Cardiac muscle cell (in vitro differentiated cells and primary cell): Measurements from ENCODE around the gene CXCR1. TPM values are rescaled to one million over a fixed set of nuclear protein-coding genes. Genes with fewer than 3 reads are reported as not detected.
"Not testable (repeated sequence)": the region's sequence is repeated elsewhere in the genome, so short reads cannot be mapped to it uniquely, and the experiment has no call there.

Experiments used
- DNase-seq, 2 donors: peaks; one replicate each; pipeline versions ENCODE4 v3.0.0 to v3.0.0-alpha.2; 2010 to 2017; ENCODE audit warnings: low read depth in 1 of 2, low spot score in 1 of 2
- H3K27ac ChIP-seq: fragments of 200-600 bp; sonication (generic); 2 replicates; pipeline ENCODE4 v1.5.1; 2016
- H3K27me3 ChIP-seq: fragments of 200-600 bp; sonication (generic); 2 replicates; pipeline ENCODE4 v1.6.0; 2016; ENCODE audit warnings: control low read depth
- H3K36me3 ChIP-seq: fragments of 200-600 bp; sonication (generic); 2 replicates; pipeline ENCODE4 v1.5.1; 2016; ENCODE audit warnings: control low read depth
- H3K4me1 ChIP-seq: fragments of 200-600 bp; sonication (generic); 2 replicates; pipeline ENCODE4 v1.8.1; 2017; ENCODE audit warnings: low read depth, mild to moderate bottlenecking, mixed run types
- H3K4me3 ChIP-seq: fragments of 200-600 bp; sonication (generic); 2 replicates; pipeline ENCODE4 v1.5.1; 2016; ENCODE audit warnings: mild to moderate bottlenecking
- H3K9me3 ChIP-seq: fragments of 200-600 bp; sonication (generic); 2 replicates; pipeline ENCODE4 v1.5.1; 2017; ENCODE audit warnings: low read depth, mild to moderate bottlenecking, control low read depth
- CTCF ChIP-seq: IDR thresholded peaks from 2 replicates; pipeline ENCODE4 v1.5.1; 2012; ENCODE audit warnings: low read depth, mild to moderate bottlenecking, low read length
- polyA plus RNA-seq: library from polyadenylated mRNA; unstranded; fragments of >200 nt; fragmentation: Nextera tagmentation; extraction: Ambion mirVana; gene quantifications from 2 replicates; pipeline ENCODE4 v1.2.1, GENCODE V29; 2016
- total RNA-seq: library from RNA; depleted of rRNA; stranded (reverse); fragments of >200 nt; gene quantifications from 2 replicates; pipeline ENCODE4 v1.2.3, GENCODE V29; 2016

Gene CXCR1
- total and polyA plus RNA-seq, 2 experiments from 2014 or later = not detected

- no peak for TF ChIP-seq CTCF
- no peaks in the 10 kb centered on the region for H3K27me3 ChIP-seq
- no peak overlapping the region for H3K4me3 ChIP-seq
- peaks cover 4% of the 10 kb centered on the region for H3K4me1 ChIP-seq
- H3K36me3 ChIP-seq = no peaks in the 10 kb centered on the region
- H3K27ac ChIP-seq = no peak overlapping the region
- no peak for DNase-seq
- H3K9me3 ChIP-seq = no peaks in the 10 kb centered on the region
Measured at GRCh38 chr2:218123986-218124385, 42.8 kb downstream of the CXCR1 start.

GRCh38 chr2:218122286-218122685, 44.5 kb downstream of the CXCR1 start:
- not testable (repeated sequence) for H3K4me3 ChIP-seq, H3K27me3 ChIP-seq, H3K27ac ChIP-seq, H3K36me3 ChIP-seq, H3K9me3 ChIP-seq, H3K4me1 ChIP-seq, DNase-seq

GRCh38 chr2:218121789-218122188, 45.0 kb downstream of the CXCR1 start:
- DNase-seq, H3K27ac ChIP-seq, H3K36me3 ChIP-seq, H3K4me1 ChIP-seq, H3K27me3 ChIP-seq, H3K9me3 ChIP-seq, H3K4me3 ChIP-seq: not testable (repeated sequence)

Other genes starting within 250 kb of the CXCR1 start
- gene TNS1, start 164.0 kb downstream of the CXCR1 start, total RNA-seq = 44.3 and 45.0 TPM in 2 replicates
- gene TNS1, start 164.0 kb downstream of the CXCR1 start, polyA plus RNA-seq = 13.7 and 16.7 TPM in 2 replicates
- gene RUFY4, start 97.7 kb downstream of the CXCR1 start, total RNA-seq = not detected in 2 replicates
- gene RUFY4, start 97.7 kb downstream of the CXCR1 start, polyA plus RNA-seq = not detected in 2 replicates
- gene CXCR2, start 40.9 kb downstream of the CXCR1 start, total RNA-seq = 0.04 and 0.09 TPM in 2 replicates
- gene CXCR2, start 40.9 kb downstream of the CXCR1 start, polyA plus RNA-seq = 0.30 and 0.57 TPM in 2 replicates
- 223 and 250 TPM in 2 replicates for gene ARPC2, start 50.2 kb upstream of the CXCR1 start, total RNA-seq
- gene ARPC2, start 50.2 kb upstream of the CXCR1 start, polyA plus RNA-seq = 379 and 442 TPM in 2 replicates
- 2.4 and 4.4 TPM in 2 replicates for gene GPBAR1, start 94.1 kb upstream of the CXCR1 start, total RNA-seq
- gene GPBAR1, start 94.1 kb upstream of the CXCR1 start, polyA plus RNA-seq = 2.9 and 7.9 TPM in 2 replicates
- gene AAMP, start 103.2 kb upstream of the CXCR1 start, total RNA-seq = 269 and 315 TPM in 2 replicates
- gene AAMP, start 103.2 kb upstream of the CXCR1 start, polyA plus RNA-seq = 273 and 276 TPM in 2 replicates
- gene PNKD, start 103.6 kb upstream of the CXCR1 start, total RNA-seq = 103 and 173 TPM in 2 replicates
- gene PNKD, start 103.6 kb upstream of the CXCR1 start, polyA plus RNA-seq = 206 and 287 TPM in 2 replicates
- 15.5 and 25.9 TPM in 2 replicates for gene TMBIM1, start 125.5 kb upstream of the CXCR1 start, total RNA-seq
- 18.8 and 41.2 TPM in 2 replicates for gene TMBIM1, start 125.5 kb upstream of the CXCR1 start, polyA plus RNA-seq
- 2.0 and 5.5 TPM in 2 replicates for gene CATIP, start 189.9 kb upstream of the CXCR1 start, total RNA-seq
- 1.2 and 5.0 TPM in 2 replicates for gene CATIP, start 189.9 kb upstream of the CXCR1 start, polyA plus RNA-seq
- gene SLC11A1, start 215.3 kb upstream of the CXCR1 start, total RNA-seq = 0.25 and 0.63 TPM in 2 replicates
- gene SLC11A1, start 215.3 kb upstream of the CXCR1 start, polyA plus RNA-seq = 0.81 and 1.1 TPM in 2 replicates
- gene CTDSP1, start 232.9 kb upstream of the CXCR1 start, total RNA-seq = 147 and 179 TPM in 2 replicates
- 22.6 and 35.5 TPM in 2 replicates for gene CTDSP1, start 232.9 kb upstream of the CXCR1 start, polyA plus RNA-seq